Memory B cell (primary cell): ENCODE measurements around the gene ERG28.

ENCODE experiments used
- ATAC-seq: fragments of 150-1000 bp; cut with Tn5 transposase; 2 replicates; pipeline ENCODE4 v1.10.0; 2021; ENCODE audit warnings: low read depth, mild to moderate bottlenecking, moderate library complexity
- DNase-seq, 2 donors: peaks; one replicate each; pipeline ENCODE4 v3.0.0; 2022; ENCODE audit warnings: low spot score in 2 of 2
- H3K27ac Mint-ChIP-seq: one replicate; pipeline ENCODE4 v1.8.0; 2022; ENCODE audit warnings: mild to moderate bottlenecking, moderate library complexity, mixed read lengths
- H3K27me3 Mint-ChIP-seq: one replicate; pipeline ENCODE4 v1.8.0; 2022; ENCODE audit warnings: mixed read lengths
- H3K36me3 Mint-ChIP-seq: one replicate; pipeline ENCODE4 v1.8.0; 2022; ENCODE audit warnings: mild to moderate bottlenecking, mixed read lengths
- H3K4me1 Mint-ChIP-seq: one replicate; pipeline ENCODE4 v1.8.0; 2022; ENCODE audit warnings: mixed read lengths
- H3K4me3 Mint-ChIP-seq: one replicate; pipeline ENCODE4 v1.8.0; 2022; ENCODE audit warnings: mild to moderate bottlenecking, moderate library complexity, mixed read lengths
- H3K9me3 Mint-ChIP-seq: one replicate; pipeline ENCODE4 v1.8.0; 2022; ENCODE audit warnings: mixed read lengths

Gene ERG28

GRCh38 chr14:75675265-75675960 is 14.7 kb upstream of the ERG28 start:
- Mint-ChIP-seq H3K4me3 (no peak overlapping the region), H3K36me3 (peaks cover 26% of the 10 kb centered on the region), H3K4me1 (peaks cover 2% of the 10 kb centered on the region), H3K27me3 (no peaks in the 10 kb centered on the region), H3K9me3 (peaks cover 2% of the 10 kb centered on the region), H3K27ac (no peak overlapping the region)
- ATAC-seq, result no peak
- no peak for DNase-seq

DNA sequence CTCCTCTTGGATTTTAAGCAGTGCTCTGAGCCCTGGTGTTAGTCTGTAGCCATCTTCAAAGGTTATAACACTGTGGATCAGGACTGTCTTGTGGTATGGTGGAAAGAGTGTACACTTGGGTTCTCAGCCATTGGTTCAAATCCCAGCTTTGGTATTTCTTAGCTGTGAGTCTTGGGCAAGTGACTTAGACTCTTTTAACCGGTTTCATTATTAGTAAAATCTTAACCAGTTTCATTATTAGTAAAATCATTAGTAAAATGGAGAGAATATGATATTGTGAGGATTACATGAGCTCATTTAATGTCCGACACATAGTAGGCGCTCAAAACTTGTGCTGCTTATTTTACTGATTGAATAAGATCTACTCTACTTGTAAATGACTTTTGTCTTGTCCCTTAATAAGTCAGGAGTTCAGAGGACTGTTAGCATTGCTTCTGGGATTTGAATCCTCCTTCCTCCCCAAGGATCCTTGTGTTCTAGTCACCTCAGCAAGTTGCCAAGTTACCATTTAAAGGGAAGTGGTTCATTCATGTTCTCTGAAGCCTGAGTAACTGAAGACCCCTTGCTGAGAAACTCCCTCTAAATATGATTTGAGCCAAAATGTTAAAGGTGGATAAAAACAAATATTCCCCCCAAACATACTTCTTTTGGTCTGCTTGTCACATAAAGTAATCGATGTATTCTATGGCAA is 12.8 kb upstream of the ERG28 start:
- ATAC-seq, result no peak
- no peak overlapping the region for H3K4me3 Mint-ChIP-seq
- peaks cover 2% of the 10 kb centered on the region for H3K4me1 Mint-ChIP-seq
- peaks cover 41% of the 10 kb centered on the region for H3K36me3 Mint-ChIP-seq
- DNase-seq, result no peak
- H3K27me3 Mint-ChIP-seq, result no peaks in the 10 kb centered on the region
- H3K9me3 Mint-ChIP-seq, result peaks cover 2% of the 10 kb centered on the region
- no peak overlapping the region for H3K27ac Mint-ChIP-seq

DNA sequence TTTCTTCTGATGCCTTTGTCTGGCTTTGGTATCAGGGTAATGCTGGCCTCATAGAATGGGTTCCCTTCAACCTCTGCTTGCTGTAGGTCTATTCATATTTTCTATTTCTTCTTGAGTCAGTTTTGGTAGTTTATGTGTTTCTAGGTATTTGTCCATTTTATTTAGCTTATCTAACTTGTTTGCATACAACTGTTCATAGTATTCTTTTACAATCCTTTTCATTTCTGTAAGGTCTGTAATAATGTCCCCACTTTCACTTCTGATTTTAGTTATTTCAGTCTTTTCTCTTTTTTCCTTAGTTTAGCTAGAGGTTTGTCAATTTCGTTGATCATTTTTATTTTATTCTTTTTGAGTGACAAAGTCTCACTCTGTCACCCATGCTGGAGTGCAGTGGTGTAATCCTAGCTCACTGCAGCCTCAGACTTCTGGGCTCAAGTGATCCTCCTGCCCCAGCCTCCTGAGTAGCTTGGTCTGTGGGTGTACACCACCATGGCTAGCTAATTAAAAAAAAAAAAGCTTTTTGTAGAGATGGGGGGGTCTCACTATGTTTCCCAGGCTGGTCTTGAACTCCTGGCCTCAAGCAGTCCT is 12.0 kb upstream of the ERG28 start:
- ATAC-seq (no peak), DNase-seq (no peak)
- H3K27ac Mint-ChIP-seq, result no peak overlapping the region
- H3K36me3 Mint-ChIP-seq, result peaks cover 39% of the 10 kb centered on the region
- no peak overlapping the region for H3K4me3 Mint-ChIP-seq
- no peaks in the 10 kb centered on the region for H3K27me3 Mint-ChIP-seq
- H3K4me1 Mint-ChIP-seq, result peaks cover 2% of the 10 kb centered on the region
- H3K9me3 Mint-ChIP-seq, result peaks cover 2% of the 10 kb centered on the region

DNA sequence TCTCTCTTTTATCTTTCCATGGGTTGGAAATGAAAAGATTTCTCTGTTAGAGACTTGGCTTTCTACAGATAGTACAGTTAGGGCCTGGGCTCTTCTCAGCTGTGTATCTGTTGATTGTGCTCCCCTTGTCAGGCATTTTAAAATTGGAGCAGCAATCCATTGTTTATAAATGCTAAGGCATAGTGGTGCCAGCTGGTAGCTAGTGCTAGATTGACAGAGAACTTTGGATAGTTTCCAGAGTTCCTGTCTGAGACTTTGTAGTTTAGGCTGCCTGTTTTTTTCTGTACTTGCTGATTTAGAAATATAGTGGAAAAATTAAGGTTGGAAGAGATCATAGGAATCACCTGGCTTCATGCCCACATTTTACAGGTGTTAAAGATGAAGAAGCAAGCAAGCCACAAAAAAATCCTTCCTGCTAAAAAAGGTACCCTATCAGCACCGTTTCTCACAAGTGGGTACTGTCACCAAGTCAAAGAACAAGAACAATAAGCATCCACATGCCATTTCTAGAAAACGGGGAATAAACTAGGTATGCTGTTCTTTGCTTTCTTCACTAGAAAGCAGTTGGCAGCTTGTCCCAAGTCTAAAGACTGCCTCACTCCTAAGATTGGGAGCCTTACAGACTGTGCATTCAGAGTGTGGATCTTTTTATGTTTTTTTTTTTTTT is 6.6 kb upstream of the ERG28 start:
- no peak overlapping the region for H3K4me3 Mint-ChIP-seq
- H3K36me3 Mint-ChIP-seq, result peaks cover 25% of the 10 kb centered on the region
- H3K27me3 Mint-ChIP-seq, result no peaks in the 10 kb centered on the region
- ATAC-seq (no peak), DNase-seq (no peak)
- H3K27ac Mint-ChIP-seq, result no peak overlapping the region
- H3K4me1 Mint-ChIP-seq, result no peaks in the 10 kb centered on the region
- peaks cover 1% of the 10 kb centered on the region for H3K9me3 Mint-ChIP-seq

DNA sequence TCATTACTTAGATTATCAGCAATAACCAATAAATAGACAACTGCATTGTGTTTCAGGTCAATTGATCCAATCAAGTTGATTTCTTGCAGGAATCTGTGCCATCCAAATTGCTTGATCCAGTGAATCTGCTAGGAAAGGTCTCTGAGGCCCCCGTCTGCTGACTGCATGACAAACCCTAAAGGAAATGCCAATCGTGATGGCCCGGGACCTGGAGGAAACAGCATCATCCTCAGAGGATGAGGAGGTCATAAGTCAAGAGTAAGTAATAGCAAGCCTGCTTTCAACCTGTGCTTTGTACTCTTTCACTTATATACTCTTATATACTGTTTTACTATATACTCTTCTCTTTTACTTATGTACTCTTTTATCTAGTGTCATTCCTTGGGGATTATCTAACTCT is 2.3 kb upstream of the ERG28 start:
- ATAC-seq (no peak), DNase-seq (no peak)
- peaks cover 1% of the 10 kb centered on the region for H3K36me3 Mint-ChIP-seq
- H3K9me3 Mint-ChIP-seq, result no peaks in the 10 kb centered on the region
- no peak overlapping the region for H3K4me3 Mint-ChIP-seq
- H3K27me3 Mint-ChIP-seq, result no peaks in the 10 kb centered on the region
- peaks cover 13% of the 10 kb centered on the region for H3K4me1 Mint-ChIP-seq
- H3K27ac Mint-ChIP-seq, result no peak overlapping the region

GRCh38 chr14:75661499-75661814 is 781 bp upstream of the ERG28 start:
- Mint-ChIP-seq H3K4me3 (peak overlapping the region; percentile 92), H3K36me3 (peaks cover under 1% of the 10 kb centered on the region), H3K9me3 (no peaks in the 10 kb centered on the region), H3K27me3 (no peaks in the 10 kb centered on the region), H3K27ac (peak overlapping the region; percentile 92), H3K4me1 (peaks cover 13% of the 10 kb centered on the region)
- no peak for DNase-seq
- no peak for ATAC-seq

GRCh38 chr14:75660238-75660629 is 442 bp downstream of the ERG28 start:
- Mint-ChIP-seq H3K4me3 (peak overlapping the region; percentile 92), H3K4me1 (peaks cover 13% of the 10 kb centered on the region), H3K27ac (peak overlapping the region; percentile 92), H3K9me3 (no peaks in the 10 kb centered on the region), H3K27me3 (no peaks in the 10 kb centered on the region), H3K36me3 (peaks cover 2% of the 10 kb centered on the region)
- DNase-seq, result no peak
- ATAC-seq, result no peak

DNA sequence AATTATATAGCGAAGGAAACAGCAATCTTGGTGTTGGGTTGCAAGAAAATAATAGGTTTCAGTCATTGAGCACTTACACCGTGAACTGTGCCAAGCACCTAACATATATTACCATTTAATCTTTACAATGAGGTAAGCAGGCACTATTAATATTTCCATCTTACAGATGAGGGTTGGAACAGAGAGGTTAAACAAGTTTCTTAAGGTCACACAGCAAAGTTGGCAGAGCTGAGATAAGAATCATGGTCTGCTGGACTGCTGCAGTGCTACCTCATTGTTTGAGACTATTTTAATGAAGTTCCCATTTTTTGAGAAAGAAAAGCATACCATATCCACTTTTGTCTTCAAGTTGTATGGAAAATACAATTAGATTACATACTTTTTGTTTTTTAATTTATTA is 1.7 kb downstream of the ERG28 start:
- Mint-ChIP-seq H3K4me3 (no peak overlapping the region), H3K36me3 (peaks cover 4% of the 10 kb centered on the region), H3K4me1 (peaks cover 13% of the 10 kb centered on the region), H3K27me3 (no peaks in the 10 kb centered on the region), H3K27ac (peak overlapping the region; percentile 68), H3K9me3 (no peaks in the 10 kb centered on the region)
- ATAC-seq (no peak), DNase-seq (no peak)

- Mint-ChIP-seq H3K4me1 (peaks cover 13% of the 10 kb centered on the region), H3K9me3 (no peaks in the 10 kb centered on the region), H3K27me3 (no peaks in the 10 kb centered on the region), H3K4me3 (no peak overlapping the region), H3K27ac (peak overlapping the region; percentile 58), H3K36me3 (peaks cover 10% of the 10 kb centered on the region)
- ATAC-seq (no peak), DNase-seq (no peak)
Measured at GRCh38 chr14:75657331-75657730, 3.3 kb downstream of the ERG28 start.

GRCh38 chr14:75655235-75655634 is 5.4 kb downstream of the ERG28 start:
- ATAC-seq (no peak), DNase-seq (no peak)
- Mint-ChIP-seq H3K36me3 (peaks cover 24% of the 10 kb centered on the region), H3K4me1 (peaks cover 9% of the 10 kb centered on the region), H3K27me3 (no peaks in the 10 kb centered on the region), H3K4me3 (no peak overlapping the region), H3K27ac (no peak overlapping the region), H3K9me3 (no peaks in the 10 kb centered on the region)

DNA sequence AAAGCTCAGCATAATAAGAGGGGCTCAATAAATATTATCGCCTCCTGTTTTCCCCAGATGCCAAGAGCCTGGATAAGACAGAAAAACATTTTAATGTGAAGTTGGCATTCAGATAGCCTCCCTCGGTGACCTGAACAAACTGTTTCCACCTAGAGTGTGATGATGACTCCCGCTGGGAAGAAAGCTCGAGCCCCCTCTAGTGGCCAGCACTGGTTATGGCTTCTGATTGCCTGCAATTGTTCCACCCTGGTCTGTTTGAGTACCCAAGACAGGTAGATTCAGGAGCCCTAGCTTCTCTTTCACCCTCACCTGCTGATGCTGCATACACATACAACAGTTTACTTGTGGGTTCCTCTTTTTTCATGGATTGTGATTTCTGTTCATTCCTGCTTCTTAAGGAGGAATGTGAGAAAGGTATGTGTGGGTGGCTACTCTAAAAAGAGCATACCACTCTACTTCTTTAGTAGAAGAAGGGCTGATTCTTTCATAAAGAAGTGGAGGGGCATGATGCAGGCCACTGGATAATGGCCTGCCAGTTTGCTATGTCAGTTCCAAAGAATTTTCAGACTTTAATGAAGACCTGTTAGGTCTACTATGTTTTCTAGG is 6.4 kb downstream of the ERG28 start:
- Mint-ChIP-seq H3K4me3 (no peak overlapping the region), H3K36me3 (peaks cover 33% of the 10 kb centered on the region), H3K9me3 (no peaks in the 10 kb centered on the region), H3K27ac (no peak overlapping the region), H3K27me3 (no peaks in the 10 kb centered on the region), H3K4me1 (peaks cover 3% of the 10 kb centered on the region)
- ATAC-seq (peak; percentile 91), DNase-seq (peak; percentile 81 to 83)

DNA sequence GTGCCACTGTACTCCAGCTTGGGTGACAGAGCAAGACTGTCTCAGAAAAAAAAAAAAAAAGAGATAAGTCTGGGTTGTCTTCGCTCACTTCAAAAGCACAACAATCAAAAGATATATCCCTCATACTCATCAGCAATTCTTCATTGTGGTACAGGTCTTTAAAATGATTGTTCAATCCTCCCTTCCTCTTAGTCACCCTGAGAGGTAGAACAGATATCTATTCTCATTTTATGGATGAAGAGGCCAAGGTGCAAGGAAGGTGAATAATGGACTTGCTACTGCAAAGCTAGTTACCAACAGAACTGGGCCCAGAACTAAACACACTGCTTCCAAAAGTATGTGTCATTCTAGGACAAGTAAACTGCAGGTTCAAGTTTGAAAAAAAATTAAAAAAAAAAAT is 7.1 kb downstream of the ERG28 start:
- H3K9me3 Mint-ChIP-seq, result no peaks in the 10 kb centered on the region
- peaks cover under 1% of the 10 kb centered on the region for H3K4me1 Mint-ChIP-seq
- DNase-seq (no peak), ATAC-seq (no peak)
- H3K27me3 Mint-ChIP-seq, result no peaks in the 10 kb centered on the region
- H3K27ac Mint-ChIP-seq, result no peak overlapping the region
- no peak overlapping the region for H3K4me3 Mint-ChIP-seq
- peaks cover 37% of the 10 kb centered on the region for H3K36me3 Mint-ChIP-seq

GRCh38 chr14:75650253-75651058 is 10.2 kb downstream of the ERG28 start:
- H3K36me3 Mint-ChIP-seq, result peaks cover 41% of the 10 kb centered on the region
- no peak overlapping the region for H3K27ac Mint-ChIP-seq

More at GRCh38 chr14:75650253-75651058, 10.2 kb downstream of the ERG28 start:
- Mint-ChIP-seq H3K27me3 (no peaks in the 10 kb centered on the region), H3K4me3 (no peak overlapping the region), H3K4me1 (no peaks in the 10 kb centered on the region), H3K9me3 (no peaks in the 10 kb centered on the region)
- DNase-seq (no peak), ATAC-seq (no peak)
